Astrocyte (in vitro differentiated cells and primary cell): Measurements from ENCODE around the gene OPN1SW. TPM values are rescaled to one million over a fixed set of nuclear protein-coding genes. Genes with fewer than 3 reads are reported as not detected.

ENCODE experiments used
- DNase-seq: peaks from one replicate; pipeline ENCODE4 v3.0.0-alpha.2; 2010; ENCODE audit warnings: low read depth
- FAIRE-seq: peaks from 2 replicates; lab custom pipeline; 2011; peaks lifted over from hg19 to GRCh38; lab: Jason Lieb, UNC
- H2AFZ ChIP-seq: 2 replicates; pipeline ENCODE4 v1.6.0; 2012; ENCODE audit warnings: low read depth, low read length, inconsistent platforms
- H3K27ac ChIP-seq: 2 replicates; pipeline ENCODE4 v1.5.1; 2011; ENCODE audit warnings: low read depth, low read length, inconsistent platforms
- H3K27me3 ChIP-seq: 2 replicates; pipeline ENCODE4 v1.6.0; 2011; ENCODE audit warnings: low read length, inconsistent platforms; ENCODE audit not compliant: insufficient read depth
- H3K36me3 ChIP-seq: 2 replicates; pipeline ENCODE4 v1.5.1; 2011; ENCODE audit warnings: low read length, inconsistent platforms; ENCODE audit not compliant: insufficient read depth
- H3K4me1 ChIP-seq: 2 replicates; pipeline ENCODE4 v1.5.1; 2011; ENCODE audit warnings: low read length, inconsistent platforms; ENCODE audit not compliant: insufficient read depth
- H3K4me2 ChIP-seq: 2 replicates; pipeline ENCODE4 v1.6.0; 2012; ENCODE audit warnings: low read length, inconsistent platforms
- H3K4me3 ChIP-seq: 2 replicates; pipeline ENCODE4 v1.5.1; 2011; ENCODE audit warnings: low read depth, mild to moderate bottlenecking, low read length, inconsistent platforms; ENCODE audit not compliant: insufficient read depth
- H3K79me2 ChIP-seq: 2 replicates; pipeline ENCODE4 v1.6.0; 2012; ENCODE audit warnings: mild to moderate bottlenecking, low read length, inconsistent platforms; ENCODE audit not compliant: insufficient read depth
- H3K9ac ChIP-seq: 2 replicates; pipeline ENCODE4 v1.6.0; 2012; ENCODE audit warnings: mild to moderate bottlenecking, low read length, inconsistent platforms
- H3K9me3 ChIP-seq: 2 replicates; pipeline ENCODE4 v1.5.1; 2012; ENCODE audit warnings: low read depth, mild to moderate bottlenecking, low read length, inconsistent platforms; ENCODE audit not compliant: insufficient read depth
- H4K20me1 ChIP-seq: 2 replicates; pipeline ENCODE4 v1.6.0; 2012; ENCODE audit warnings: low read length, inconsistent platforms; ENCODE audit not compliant: insufficient read depth
- H3K27ac Mint-ChIP-seq: one replicate; pipeline ENCODE4 v1.8.0; 2021; ENCODE audit warnings: mild to moderate bottlenecking, mixed read lengths; ENCODE audit not compliant: unreplicated experiment
- H3K27me3 Mint-ChIP-seq: one replicate; pipeline ENCODE4 v1.8.0; 2021; ENCODE audit warnings: low read depth, mixed read lengths; ENCODE audit not compliant: unreplicated experiment
- H3K36me3 Mint-ChIP-seq: one replicate; pipeline ENCODE4 v1.8.0; 2021; ENCODE audit warnings: low read depth, mixed read lengths; ENCODE audit not compliant: unreplicated experiment
- H3K4me1 Mint-ChIP-seq: one replicate; pipeline ENCODE4 v1.8.0; 2021; ENCODE audit warnings: low read depth, mixed read lengths; ENCODE audit not compliant: unreplicated experiment
- H3K4me3 Mint-ChIP-seq: one replicate; pipeline ENCODE4 v1.8.0; 2021; ENCODE audit warnings: mild to moderate bottlenecking, moderate library complexity, mixed read lengths; ENCODE audit not compliant: unreplicated experiment
- H3K9me3 Mint-ChIP-seq: one replicate; pipeline ENCODE4 v1.8.0; 2021; ENCODE audit warnings: mild to moderate bottlenecking, mixed read lengths; ENCODE audit not compliant: unreplicated experiment
- EZH2 ChIP-seq: IDR thresholded peaks from 2 replicates; pipeline ENCODE4 v1.6.1; 2012; ENCODE audit warnings: mild to moderate bottlenecking, low read length, inconsistent platforms; ENCODE audit not compliant: insufficient read depth
- total RNA-seq: library from RNA; stranded (reverse); gene quantifications from 2 replicates; pipeline ENCODE4 v1.2.1, GENCODE V29; 2021
- TF ChIP-seq, protein P1 (sequence below): IDR thresholded peaks from 2 replicates; pipeline ENCODE4 v1.5.1; 2011; ENCODE audit warnings: low read depth, mild to moderate bottlenecking, inconsistent platforms, low read length, moderate library complexity; ENCODE audit not compliant: insufficient read depth

Gene OPN1SW
- total RNA-seq, 1 donor from 2014 or later, result not detected

DNA sequence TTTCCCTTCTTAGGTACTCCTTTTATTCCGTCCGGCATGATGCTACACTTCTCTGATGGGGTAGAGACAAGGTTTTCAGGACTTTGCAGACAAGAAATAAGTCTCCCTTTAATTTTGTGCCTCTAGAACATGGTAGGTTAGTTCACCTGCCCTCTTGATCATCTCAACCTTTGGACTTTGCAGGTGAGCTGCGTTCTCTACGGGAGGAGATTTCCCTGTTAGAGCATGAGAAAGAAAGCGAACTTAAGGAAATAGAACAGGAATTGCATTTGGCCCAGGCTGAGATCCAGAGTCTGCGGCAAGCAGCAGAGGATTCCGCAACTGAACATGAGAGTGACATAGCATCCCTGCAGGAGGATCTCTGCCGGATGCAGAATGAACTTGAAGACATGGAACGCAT lies 25.4 kb upstream of the OPN1SW start:
- Mint-ChIP-seq H3K4me1 (peaks cover 14% of the 10 kb centered on the region), H3K27ac (no peak overlapping the region), H3K36me3 (peaks cover 34% of the 10 kb centered on the region), H3K9me3 (peaks cover 6% of the 10 kb centered on the region), H3K4me3 (no peak overlapping the region), H3K27me3 (peaks cover 2% of the 10 kb centered on the region)
- Histone ChIP-seq H3K4me1 (peaks cover 3% of the 10 kb centered on the region), H3K36me3 (peaks cover 1% of the 10 kb centered on the region), H3K9me3 (no peaks in the 10 kb centered on the region), H3K4me3 (no peak overlapping the region), H3K27ac (no peak overlapping the region), H3K9ac (no peak overlapping the region), H4K20me1 (no peaks in the 10 kb centered on the region), H3K79me2 (no peaks in the 10 kb centered on the region), H3K27me3 (no peaks in the 10 kb centered on the region), H3K4me2 (no peak overlapping the region), H2AFZ (no peak overlapping the region)
- DNase-seq (no peak), FAIRE-seq (no peak)
- no peak for TF ChIP-seq EZH2
- TF ChIP-seq, protein P1, sequence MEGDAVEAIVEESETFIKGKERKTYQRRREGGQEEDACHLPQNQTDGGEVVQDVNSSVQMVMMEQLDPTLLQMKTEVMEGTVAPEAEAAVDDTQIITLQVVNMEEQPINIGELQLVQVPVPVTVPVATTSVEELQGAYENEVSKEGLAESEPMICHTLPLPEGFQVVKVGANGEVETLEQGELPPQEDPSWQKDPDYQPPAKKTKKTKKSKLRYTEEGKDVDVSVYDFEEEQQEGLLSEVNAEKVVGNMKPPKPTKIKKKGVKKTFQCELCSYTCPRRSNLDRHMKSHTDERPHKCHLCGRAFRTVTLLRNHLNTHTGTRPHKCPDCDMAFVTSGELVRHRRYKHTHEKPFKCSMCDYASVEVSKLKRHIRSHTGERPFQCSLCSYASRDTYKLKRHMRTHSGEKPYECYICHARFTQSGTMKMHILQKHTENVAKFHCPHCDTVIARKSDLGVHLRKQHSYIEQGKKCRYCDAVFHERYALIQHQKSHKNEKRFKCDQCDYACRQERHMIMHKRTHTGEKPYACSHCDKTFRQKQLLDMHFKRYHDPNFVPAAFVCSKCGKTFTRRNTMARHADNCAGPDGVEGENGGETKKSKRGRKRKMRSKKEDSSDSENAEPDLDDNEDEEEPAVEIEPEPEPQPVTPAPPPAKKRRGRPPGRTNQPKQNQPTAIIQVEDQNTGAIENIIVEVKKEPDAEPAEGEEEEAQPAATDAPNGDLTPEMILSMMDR, result no peak

GRCh38 chr7:128800567-128800966 lies 25.0 kb upstream of the OPN1SW start:
- no peaks in the 10 kb centered on the region for H3K79me2 ChIP-seq
- H3K4me2 ChIP-seq, result no peak overlapping the region
- H3K4me1 ChIP-seq, result peaks cover 3% of the 10 kb centered on the region
- DNase-seq (no peak), FAIRE-seq (no peak)
- Mint-ChIP-seq H3K27me3 (peaks cover 2% of the 10 kb centered on the region), H3K4me3 (no peak overlapping the region), H3K4me1 (peaks cover 14% of the 10 kb centered on the region), H3K9me3 (peaks cover 6% of the 10 kb centered on the region), H3K27ac (no peak overlapping the region), H3K36me3 (peaks cover 30% of the 10 kb centered on the region)
- no peak overlapping the region for H3K4me3 ChIP-seq
- TF ChIP-seq, protein P1, result no peak
- no peak for TF ChIP-seq EZH2
- no peak overlapping the region for H3K9ac ChIP-seq
- no peaks in the 10 kb centered on the region for H3K36me3 ChIP-seq
- H4K20me1 ChIP-seq, result no peaks in the 10 kb centered on the region
- H3K27ac ChIP-seq, result no peak overlapping the region
- no peaks in the 10 kb centered on the region for H3K9me3 ChIP-seq
- no peaks in the 10 kb centered on the region for H3K27me3 ChIP-seq
- no peak overlapping the region for H2AFZ ChIP-seq

DNA sequence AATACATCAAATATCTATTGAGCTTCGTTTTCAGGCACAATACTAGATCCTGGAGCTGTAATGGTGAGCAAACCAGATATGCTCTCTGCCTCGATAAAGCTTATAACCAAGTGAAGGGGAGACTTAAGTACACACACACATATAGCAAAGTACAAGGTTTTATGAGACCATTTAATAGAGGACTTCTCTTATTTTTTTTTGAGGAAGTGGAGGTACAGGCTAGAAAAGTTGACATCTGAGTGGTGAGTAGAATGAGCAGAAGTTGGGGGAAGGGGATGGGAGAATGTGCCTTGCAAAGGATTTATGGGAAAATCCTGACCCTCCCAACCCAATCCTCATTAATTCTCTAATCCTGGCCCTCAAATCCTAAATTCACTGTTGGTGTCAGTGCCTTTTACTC lies 23.9 kb upstream of the OPN1SW start:
- H3K27me3 Mint-ChIP-seq, result peaks cover 2% of the 10 kb centered on the region
- DNase-seq (no peak), FAIRE-seq (no peak)
- no peaks in the 10 kb centered on the region for H3K79me2 ChIP-seq
- H3K36me3 ChIP-seq, result no peaks in the 10 kb centered on the region
- peaks cover 3% of the 10 kb centered on the region for H3K4me1 ChIP-seq
- H3K4me1 Mint-ChIP-seq, result peaks cover 11% of the 10 kb centered on the region
- H2AFZ ChIP-seq, result no peak overlapping the region
- H3K4me3 ChIP-seq, result no peak overlapping the region
- no peak overlapping the region for H3K4me2 ChIP-seq
- no peaks in the 10 kb centered on the region for H4K20me1 ChIP-seq
- no peak overlapping the region for H3K27ac ChIP-seq
- no peak overlapping the region for H3K27ac Mint-ChIP-seq
- no peak overlapping the region for H3K4me3 Mint-ChIP-seq
- H3K36me3 Mint-ChIP-seq, result peaks cover 27% of the 10 kb centered on the region
- H3K9me3 Mint-ChIP-seq, result peaks cover 3% of the 10 kb centered on the region
- H3K9ac ChIP-seq, result no peak overlapping the region
- TF ChIP-seq EZH2, result no peak
- TF ChIP-seq, protein P1, result no peak
- no peaks in the 10 kb centered on the region for H3K27me3 ChIP-seq
- no peaks in the 10 kb centered on the region for H3K9me3 ChIP-seq
